Epithelial cell of esophagus (primary cell): Measurements from ENCODE around the gene FFAR2.

ENCODE experiments used
- DNase-seq: peaks from one replicate; pipeline ENCODE4 v3.0.0; 2010; ENCODE audit warnings: low read depth
- H3K4me3 ChIP-seq: 2 replicates; pipeline ENCODE4 v1.5.1; 2011; ENCODE audit warnings: mild to moderate bottlenecking, low read length, control low read depth
- TF ChIP-seq, protein P1 (sequence below): IDR thresholded peaks from 2 replicates; pipeline ENCODE4 v1.5.1; 2011; ENCODE audit warnings: low read depth, mild to moderate bottlenecking, low read length, control low read depth, inconsistent platforms; ENCODE audit not compliant: insufficient read depth; ENCODE audit errors: missing control alignments

Gene FFAR2

DNA sequence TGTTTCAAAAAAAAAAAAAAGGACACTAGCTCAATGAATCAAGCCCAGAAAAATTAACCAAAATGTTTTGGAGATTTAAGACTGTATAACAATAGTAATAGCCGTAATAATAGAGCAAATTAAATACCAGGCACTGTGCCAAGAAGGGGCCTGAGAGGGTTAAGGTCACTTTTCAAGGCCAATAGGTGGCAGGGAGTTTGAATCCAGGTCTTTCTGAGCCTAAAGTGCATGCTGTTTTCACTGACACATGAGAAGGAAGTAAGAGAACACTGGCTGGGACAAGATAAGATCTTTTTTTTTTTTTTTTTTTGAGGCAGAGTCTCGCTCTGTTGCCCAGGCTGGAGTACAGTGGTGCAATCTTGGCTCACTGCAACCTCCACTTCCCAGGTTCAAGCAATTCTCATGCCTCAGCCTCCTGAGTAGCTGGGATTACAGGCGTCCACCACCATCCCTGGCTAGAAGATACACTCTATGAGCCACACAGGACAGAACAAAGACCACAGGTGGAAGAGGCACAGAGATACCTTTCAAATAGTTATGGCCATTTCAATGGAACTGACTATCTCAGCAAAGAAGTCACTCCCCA, 7.7 kb downstream of the FFAR2 start:
- TF ChIP-seq, protein P1, sequence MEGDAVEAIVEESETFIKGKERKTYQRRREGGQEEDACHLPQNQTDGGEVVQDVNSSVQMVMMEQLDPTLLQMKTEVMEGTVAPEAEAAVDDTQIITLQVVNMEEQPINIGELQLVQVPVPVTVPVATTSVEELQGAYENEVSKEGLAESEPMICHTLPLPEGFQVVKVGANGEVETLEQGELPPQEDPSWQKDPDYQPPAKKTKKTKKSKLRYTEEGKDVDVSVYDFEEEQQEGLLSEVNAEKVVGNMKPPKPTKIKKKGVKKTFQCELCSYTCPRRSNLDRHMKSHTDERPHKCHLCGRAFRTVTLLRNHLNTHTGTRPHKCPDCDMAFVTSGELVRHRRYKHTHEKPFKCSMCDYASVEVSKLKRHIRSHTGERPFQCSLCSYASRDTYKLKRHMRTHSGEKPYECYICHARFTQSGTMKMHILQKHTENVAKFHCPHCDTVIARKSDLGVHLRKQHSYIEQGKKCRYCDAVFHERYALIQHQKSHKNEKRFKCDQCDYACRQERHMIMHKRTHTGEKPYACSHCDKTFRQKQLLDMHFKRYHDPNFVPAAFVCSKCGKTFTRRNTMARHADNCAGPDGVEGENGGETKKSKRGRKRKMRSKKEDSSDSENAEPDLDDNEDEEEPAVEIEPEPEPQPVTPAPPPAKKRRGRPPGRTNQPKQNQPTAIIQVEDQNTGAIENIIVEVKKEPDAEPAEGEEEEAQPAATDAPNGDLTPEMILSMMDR, result no peak
- DNase-seq, result no peak
- H3K4me3 ChIP-seq, result no peak overlapping the region

DNA sequence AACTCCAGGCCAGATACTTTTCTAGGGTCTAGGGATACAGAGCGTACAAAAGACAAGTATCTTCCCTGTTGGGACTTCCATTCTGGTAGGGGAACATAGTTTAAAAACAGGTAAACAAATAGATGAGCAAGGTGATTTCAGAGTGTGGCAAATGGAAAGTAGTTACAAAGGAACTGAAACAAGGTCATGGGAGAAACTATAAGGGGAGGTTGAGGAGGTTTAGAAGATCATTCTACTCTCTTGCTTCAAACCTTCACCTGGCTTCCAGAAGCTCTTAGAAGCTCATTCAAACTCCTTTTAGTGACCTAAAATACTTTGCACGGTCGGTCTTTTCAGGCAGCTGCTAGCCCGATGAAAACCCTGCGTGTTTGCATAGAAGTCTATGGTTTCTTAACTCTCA, 9.1 kb downstream of the FFAR2 start:
- no peak for DNase-seq
- TF ChIP-seq, protein P1, result no peak
- no peak overlapping the region for H3K4me3 ChIP-seq

DNA sequence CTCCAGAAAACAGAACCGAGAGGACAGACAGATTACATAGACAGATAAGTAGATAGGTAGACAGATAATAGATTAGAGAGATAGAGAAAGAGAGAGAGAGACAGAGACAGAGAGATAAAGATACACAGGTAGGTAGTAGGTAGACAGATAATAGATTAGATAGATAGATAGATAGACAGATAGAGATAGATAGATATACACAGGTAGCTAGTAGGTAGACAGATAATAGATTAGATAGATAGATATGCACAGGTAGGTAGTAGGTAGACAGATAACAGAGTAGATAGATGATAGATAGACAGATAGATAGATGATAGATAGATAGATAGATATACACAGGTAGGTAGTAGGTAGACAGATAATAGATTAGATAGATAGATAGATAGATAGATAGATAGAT, 10.1 kb downstream of the FFAR2 start:
- DNase-seq, result no peak
- TF ChIP-seq, protein P1, result no peak
- H3K4me3 ChIP-seq, result no peak overlapping the region

DNA sequence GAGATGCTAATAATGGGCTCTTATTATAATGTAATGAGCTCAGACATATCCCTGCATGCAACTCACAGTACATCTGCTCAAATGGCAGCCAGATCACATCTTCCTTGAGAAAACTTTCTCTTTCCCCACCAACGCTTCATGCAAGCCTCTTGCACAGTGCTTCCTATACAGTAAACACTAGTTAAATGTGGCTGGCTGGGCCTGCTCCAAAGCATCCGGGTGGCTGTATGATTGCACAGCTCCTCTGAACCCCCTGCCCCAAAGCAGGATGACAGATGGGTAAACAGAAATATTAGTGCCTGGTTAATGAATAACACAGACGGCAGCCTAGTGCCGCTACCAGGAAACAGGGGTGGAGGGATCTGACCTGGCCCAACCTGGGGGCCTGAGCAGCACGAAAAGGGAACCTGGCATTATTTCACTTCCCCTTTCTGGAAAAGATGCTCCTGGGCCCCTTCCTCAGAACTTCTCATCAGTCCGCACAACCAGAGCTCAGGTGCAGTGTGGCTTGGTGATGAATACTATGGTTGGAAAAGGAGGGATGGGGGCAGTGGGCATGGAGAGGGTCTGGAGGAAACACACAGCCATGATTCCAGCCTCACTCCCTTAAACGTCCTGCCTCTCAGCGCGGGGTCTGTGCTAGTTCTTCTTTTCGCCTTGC, 10.8 kb downstream of the FFAR2 start:
- H3K4me3 ChIP-seq, result no peak overlapping the region
- TF ChIP-seq, protein P1, result no peak
- no peak for DNase-seq

DNA sequence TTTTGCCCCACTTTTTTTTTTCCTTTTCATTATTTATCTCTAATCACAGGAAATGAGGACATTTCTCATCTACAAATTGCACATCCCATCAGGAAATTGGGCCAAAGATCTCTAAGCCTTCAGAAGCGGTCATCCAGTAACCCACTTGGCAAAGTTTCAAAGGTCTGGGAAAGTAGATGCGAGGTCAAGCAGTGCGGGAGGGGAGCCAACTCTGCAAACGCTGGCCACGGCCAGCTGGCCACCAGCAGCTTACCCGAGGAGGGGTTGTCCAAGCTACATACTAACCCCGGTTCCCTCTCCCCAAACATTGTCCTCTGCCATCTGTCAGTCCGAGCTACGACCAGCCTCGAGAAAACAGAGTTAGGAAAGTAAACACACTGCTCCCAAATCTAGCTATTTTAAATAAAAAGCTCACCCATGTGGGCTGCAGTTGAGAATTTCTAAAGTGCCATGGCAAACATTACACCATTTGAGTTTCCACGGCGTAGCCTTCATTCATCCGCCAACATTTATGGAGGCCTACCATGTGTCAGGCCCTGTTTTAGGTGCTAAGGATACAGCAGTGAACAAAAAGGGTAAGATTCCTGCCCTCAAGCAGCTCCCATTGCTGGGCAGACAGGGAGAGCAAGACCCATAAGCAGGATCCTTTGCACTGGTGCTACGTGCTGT, 11.5 kb downstream of the FFAR2 start:
- TF ChIP-seq, protein P1, result no peak
- DNase-seq, result no peak
- H3K4me3 ChIP-seq, result no peak overlapping the region

DNA sequence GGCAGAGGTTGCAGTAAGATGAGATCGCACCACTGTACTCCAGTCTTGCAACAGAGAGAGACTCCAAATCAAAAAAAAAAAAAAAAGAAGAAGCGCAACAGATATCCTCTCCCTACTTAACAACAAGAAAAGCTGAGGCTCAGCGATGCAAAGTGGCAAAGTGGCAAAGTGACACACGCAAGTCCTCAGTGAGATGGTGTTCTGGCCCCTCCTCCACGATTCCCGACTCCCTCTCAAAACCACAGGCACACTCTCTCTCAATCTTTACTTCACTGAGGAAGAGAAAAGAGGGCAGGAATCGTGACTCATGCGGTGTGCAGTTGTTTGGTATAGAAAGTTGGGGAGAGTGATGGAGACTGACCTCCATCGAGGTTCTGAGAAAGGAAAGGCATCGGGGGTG, 12.6 kb downstream of the FFAR2 start:
- no peak for DNase-seq
- TF ChIP-seq, protein P1, result no peak

More for the DNA sequence above, 12.6 kb downstream of the FFAR2 start:
- H3K4me3 ChIP-seq, result no peak overlapping the region
